WERI-Rb-1 (cell line): ENCODE data around the gene MYT1.

Experiments
- DNase-seq: peaks from one replicate; pipeline ENCODE4 v3.0.0-alpha.2; 2020
- H3K27ac ChIP-seq: fragments of 250-450 bp; sonication (Bioruptor Pico); 2 replicates; pipeline ENCODE4 v1.5.1; 2020; ENCODE audit warnings: mild to moderate bottlenecking, moderate library complexity
- H3K27me3 ChIP-seq: fragments of 250-450 bp; sonication (Bioruptor Pico); 2 replicates; pipeline ENCODE4 v1.5.1; 2021; ENCODE audit warnings: mild to moderate bottlenecking, low read depth, moderate library complexity; ENCODE audit not compliant: insufficient read depth, severe bottlenecking
- H3K36me3 ChIP-seq: fragments of 250-450 bp; sonication (Bioruptor Pico); 2 replicates; pipeline ENCODE4 v1.5.1; 2020; ENCODE audit warnings: mild to moderate bottlenecking, moderate library complexity
- H3K4me3 ChIP-seq: 2 replicates; pipeline ENCODE4 v1.5.1; 2011; ENCODE audit warnings: low read depth, mild to moderate bottlenecking, control low read depth, low read length
- H3K9me3 ChIP-seq: fragments of 250-450 bp; sonication (Bioruptor Pico); 2 replicates; pipeline ENCODE4 v1.5.1; 2021; ENCODE audit warnings: mild to moderate bottlenecking, moderate library complexity; ENCODE audit not compliant: severe bottlenecking
- TF ChIP-seq, protein P1 (sequence below): IDR thresholded peaks from 2 replicates; pipeline ENCODE4 v1.5.1; 2011; ENCODE audit warnings: low read depth, mild to moderate bottlenecking, control low read depth, inconsistent platforms, low read length

MYT1 gene

DNA sequence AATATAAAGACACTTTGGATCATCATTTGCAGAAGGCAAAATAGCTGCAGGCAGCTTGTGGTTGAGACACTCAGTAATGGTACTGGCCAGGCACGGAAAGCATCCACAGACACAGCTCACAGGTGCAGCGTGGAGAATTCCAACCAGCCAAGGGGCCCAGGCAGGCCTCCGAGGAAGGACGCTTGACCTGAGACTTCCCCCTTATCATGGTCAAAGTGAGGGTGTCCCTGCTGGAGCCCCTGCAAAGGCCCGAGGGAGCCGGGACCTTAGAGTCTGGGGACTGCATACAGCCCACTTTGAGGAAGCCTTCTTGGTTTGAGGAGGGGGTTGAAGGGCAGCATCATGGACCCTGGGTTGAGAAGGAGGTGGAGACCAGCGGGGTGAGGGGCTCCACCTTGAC is 15.1 kb upstream of the MYT1 start:
- TF ChIP-seq, protein P1, sequence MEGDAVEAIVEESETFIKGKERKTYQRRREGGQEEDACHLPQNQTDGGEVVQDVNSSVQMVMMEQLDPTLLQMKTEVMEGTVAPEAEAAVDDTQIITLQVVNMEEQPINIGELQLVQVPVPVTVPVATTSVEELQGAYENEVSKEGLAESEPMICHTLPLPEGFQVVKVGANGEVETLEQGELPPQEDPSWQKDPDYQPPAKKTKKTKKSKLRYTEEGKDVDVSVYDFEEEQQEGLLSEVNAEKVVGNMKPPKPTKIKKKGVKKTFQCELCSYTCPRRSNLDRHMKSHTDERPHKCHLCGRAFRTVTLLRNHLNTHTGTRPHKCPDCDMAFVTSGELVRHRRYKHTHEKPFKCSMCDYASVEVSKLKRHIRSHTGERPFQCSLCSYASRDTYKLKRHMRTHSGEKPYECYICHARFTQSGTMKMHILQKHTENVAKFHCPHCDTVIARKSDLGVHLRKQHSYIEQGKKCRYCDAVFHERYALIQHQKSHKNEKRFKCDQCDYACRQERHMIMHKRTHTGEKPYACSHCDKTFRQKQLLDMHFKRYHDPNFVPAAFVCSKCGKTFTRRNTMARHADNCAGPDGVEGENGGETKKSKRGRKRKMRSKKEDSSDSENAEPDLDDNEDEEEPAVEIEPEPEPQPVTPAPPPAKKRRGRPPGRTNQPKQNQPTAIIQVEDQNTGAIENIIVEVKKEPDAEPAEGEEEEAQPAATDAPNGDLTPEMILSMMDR: no peak
- Histone ChIP-seq H3K27me3 (no peaks in the 10 kb centered on the region), H3K27ac (no peak overlapping the region), H3K36me3 (no peaks in the 10 kb centered on the region), H3K9me3 (no peaks in the 10 kb centered on the region), H3K4me3 (no peak overlapping the region)
- DNase-seq: no peak

DNA sequence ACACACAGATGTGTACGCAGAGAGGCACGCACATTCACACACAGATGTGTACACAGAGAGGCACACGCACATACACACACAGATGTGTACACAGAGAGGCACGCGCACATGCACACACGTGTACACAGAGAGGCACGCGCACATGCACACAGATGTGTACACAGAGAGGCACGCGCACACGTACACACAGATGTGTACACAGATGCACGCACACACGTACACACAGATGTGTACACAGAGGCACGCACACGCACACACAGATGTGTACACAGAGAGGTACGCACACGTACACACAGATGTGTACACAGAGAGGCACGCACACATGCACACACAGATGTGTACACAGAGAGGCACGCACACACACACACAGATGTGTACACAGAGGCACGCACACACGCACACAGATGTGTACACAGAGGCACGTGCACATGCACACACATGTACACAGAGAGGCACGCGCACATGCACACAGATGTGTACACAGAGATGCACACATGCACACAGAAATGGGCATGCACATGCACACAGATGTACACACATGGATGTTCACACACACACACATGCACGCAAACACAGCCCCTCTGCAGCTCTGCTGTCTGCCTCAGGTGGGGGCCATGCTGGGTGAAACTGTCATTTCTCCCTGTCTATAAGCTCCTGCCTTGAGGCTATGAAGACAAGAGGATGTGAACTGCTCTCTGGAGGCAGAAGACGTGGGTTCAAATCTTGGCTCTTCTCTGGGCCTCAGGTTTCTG is 14.3 kb upstream of the MYT1 start:
- Histone ChIP-seq H3K9me3 (no peaks in the 10 kb centered on the region), H3K27me3 (no peaks in the 10 kb centered on the region), H3K36me3 (no peaks in the 10 kb centered on the region), H3K27ac (no peak overlapping the region), H3K4me3 (no peak overlapping the region)
- TF ChIP-seq, protein P1: no peak
- no peak for DNase-seq

DNA sequence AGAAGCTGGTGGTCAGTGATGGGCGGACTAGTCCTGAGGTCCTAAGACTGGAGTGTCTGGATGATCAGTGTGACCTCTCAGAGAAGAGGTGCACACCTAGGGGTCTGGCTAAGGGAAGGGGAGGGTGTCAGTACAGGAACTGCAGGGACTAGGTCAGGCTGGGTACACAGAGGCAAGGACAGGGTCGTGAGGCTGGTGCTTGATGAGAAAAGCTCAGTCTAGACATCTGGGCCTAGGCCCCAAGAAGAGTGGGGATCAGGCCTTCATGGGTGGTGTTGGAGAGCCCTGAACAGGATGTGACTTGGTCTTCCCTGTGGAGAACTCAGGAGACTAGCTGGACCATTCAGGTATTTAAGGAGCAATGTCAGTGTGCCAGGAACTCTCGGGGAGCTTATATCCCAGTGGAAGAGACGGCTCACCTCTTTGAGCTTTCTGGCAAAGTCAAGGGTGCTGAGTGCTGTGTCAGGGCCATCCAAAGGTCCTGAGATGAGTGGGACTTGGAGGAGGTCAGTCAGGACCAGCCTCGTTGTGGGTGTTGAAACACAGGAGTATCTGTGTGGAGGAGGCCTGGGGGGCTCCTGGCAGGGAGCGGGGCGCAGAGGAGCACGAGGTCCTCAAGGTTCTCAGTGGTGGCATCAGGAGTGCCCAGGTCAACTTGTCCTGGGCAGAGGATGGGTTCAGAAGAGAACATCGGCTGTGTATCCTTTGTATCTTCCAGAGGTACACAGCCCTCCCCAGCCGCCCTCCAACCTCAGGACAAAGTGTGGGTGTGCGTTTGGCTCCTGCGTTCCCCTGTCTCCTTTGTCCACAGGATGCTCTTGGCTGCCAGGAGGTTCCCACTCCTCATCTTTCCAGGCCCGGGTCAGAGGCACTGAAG is 13.3 kb upstream of the MYT1 start:
- TF ChIP-seq, protein P1: no peak
- Histone ChIP-seq H3K27me3 (no peaks in the 10 kb centered on the region), H3K9me3 (no peaks in the 10 kb centered on the region), H3K27ac (no peak overlapping the region), H3K4me3 (no peak overlapping the region), H3K36me3 (no peaks in the 10 kb centered on the region)
- no peak for DNase-seq

DNA sequence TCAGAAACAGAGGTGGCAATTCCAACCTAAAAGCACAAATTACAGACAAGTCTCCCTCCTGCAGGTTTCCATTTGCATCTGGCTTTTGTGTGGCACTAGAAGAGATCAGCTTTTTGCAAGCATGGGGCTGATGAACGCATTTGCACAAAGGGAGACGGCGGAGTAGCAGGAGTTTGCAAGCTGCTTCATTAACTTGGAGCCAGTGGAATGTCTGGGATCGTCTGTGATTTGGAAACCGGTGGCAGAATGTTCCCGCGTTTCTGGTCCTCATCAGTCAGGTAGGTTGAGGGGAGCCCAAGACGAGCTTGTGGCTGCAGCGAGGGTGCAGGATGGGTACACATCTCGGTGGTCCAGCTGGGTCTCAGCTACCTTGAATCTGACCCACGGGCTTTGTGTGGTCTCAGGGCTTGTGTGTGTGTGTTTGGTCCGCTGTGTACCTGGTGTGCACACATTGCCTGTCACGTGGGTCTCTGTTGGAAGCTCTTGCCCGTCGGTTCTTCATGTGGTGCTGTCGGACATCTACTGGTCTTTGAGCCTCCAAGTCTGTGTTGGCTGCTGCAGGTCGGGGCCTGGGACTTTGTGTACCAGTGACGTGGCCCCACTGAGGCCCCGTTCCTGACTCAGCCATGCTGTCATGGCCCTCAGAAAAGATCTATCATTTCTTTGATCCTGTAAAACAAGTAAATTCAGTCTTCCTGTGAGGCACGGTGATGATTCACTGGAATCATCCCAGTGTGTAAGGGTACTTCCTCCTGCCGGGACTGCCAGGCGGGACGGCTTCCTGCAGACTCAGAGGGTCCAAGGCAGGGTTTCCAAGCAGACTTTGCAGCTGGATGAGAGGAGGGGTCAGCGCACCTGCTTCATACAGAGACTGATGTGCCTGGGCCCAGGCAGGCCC is 12.4 kb upstream of the MYT1 start:
- H3K9me3 ChIP-seq: no peaks in the 10 kb centered on the region
- no peak for DNase-seq
- no peak overlapping the region for H3K4me3 ChIP-seq
- no peaks in the 10 kb centered on the region for H3K27me3 ChIP-seq
- no peaks in the 10 kb centered on the region for H3K36me3 ChIP-seq
- TF ChIP-seq, protein P1: no peak
- H3K27ac ChIP-seq: no peak overlapping the region

DNA sequence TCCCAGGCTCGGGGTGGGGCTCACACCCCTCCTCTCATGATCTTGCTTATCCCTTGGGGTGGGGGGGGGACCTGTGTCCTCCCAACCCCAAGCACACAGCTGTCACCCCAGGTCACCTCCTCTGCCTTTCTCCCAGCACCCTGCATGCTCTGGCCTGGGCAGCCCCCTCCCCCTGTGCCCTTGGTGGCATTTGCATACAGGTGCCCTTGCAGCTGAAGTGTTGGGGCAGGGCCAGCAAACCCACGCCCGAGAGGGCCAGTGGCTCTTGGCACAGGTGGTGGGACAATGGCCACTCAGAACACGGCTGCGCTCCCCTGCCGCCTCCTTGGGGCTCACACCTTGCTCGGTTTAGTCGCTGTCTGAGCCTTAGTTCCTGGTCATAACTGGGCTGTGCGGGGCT is 11.3 kb upstream of the MYT1 start:
- TF ChIP-seq, protein P1: no peak
- Histone ChIP-seq H3K27ac (no peak overlapping the region), H3K36me3 (no peaks in the 10 kb centered on the region), H3K4me3 (no peak overlapping the region), H3K9me3 (no peaks in the 10 kb centered on the region), H3K27me3 (no peaks in the 10 kb centered on the region)
- DNase-seq: no peak
